NCI-H748 (cell line): Measurements from ENCODE around the gene KRT83.
"Not testable (repeated sequence)": the region's sequence is repeated elsewhere in the genome, so short reads cannot be mapped to it uniquely, and the experiment has no call there.

Source experiments
- DNase-seq: peaks from one replicate; lab custom pipeline; 2025; ENCODE audit not compliant: unreplicated experiment; lab: John Stamatoyannopoulos, UW

KRT83 gene

DNA sequence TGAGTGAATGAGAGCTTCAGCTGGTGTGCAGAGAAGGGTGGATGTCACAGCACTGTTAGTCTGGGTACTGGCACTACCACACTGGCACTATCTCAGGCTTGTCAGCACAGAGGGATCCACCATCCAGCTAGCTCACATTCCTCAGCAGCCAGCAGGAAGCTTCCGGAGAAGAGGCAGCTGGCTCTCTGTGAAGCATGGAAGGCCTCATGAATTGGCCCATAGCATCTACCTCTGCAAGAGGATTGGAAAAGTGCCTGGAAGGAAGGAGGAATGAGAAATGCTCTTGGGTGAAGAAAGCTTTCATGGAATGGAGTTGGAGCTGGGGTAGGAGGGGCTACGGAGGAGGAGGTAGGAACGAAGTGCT lies 9.9 kb downstream of the KRT83 start:
- DNase-seq = no peak

- DNase-seq = no peak
Observed at GRCh38 chr12:52310622-52311284, 10.4 kb downstream of the KRT83 start.

DNA sequence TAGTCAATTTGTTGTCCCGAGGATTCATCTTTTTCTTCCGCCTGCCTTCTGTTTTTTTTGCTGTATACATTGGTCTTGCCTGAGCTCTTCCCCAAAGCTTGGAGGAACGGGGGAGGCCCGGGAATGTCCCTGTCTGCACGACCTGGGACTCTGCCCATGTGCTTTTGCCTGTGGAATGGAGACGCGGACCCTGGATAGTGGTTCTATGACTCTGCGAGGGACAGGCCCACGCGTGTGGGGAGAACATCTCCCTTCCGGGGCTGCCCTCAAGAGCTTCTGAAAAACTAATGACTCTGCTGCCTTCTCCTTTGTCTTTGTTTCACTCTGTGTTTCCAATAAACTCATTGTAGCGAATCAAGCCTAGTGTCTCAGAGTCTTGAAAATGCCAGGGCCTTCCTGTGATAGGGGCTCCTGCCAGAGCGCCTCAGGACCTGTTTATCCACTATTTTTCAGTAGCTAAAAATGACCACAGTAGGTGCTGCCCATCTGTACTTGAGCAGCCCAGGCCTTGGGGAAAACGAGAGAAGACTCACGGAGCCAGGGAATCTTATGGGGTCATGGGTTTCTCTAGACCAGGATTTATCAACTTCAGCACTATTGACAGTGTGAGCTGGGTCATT lies 12.3 kb downstream of the KRT83 start:
- no peak for DNase-seq

GRCh38 chr12:52307836-52308805 lies 13.1 kb downstream of the KRT83 start:
- peak; percentile 78 for DNase-seq

DNA sequence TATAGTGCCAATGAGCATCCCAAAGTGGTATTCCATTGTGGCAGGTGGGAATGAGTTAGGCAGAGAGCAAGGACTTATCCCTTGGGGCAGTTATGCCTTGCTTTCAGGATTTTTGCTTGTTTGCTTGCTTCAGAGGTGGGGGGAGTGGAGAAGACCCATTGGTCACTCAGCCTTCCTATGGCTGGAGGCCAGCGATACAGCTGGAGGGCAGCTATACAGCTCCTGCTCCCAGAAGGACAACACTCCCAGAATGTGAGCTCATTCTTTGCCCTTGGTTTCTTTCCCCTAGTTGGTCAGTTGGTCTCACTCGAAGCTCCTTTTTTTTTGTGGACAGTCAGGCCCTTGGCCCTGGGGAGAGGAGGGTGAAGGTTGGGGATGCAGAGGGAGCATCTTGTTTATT lies 14.5 kb downstream of the KRT83 start:
- DNase-seq = no peak

GRCh38 chr12:52305921-52306705 lies 15.1 kb downstream of the KRT83 start:
- no peak for DNase-seq

DNA sequence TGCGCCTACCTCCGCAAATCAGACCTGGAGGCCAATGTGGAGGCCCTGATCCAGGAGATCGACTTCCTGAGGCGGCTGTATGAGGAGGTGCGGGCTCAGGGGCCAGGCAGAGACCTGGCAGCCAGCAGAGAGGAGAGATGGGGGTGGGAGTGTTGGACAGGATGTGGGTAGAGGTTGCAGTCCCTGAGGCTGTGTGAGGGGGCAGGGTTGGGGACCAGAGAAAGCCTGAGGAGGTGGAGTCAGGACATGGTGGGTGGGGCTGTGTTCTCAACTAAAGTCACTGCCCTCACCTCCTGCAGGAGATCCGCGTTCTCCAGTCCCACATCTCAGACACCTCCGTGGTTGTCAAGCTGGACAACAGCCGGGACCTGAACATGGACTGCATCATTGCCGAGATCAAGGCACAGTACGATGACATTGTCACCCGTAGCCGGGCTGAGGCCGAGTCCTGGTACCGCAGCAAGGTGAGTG lies 16.2 kb downstream of the KRT83 start:
- DNase-seq = not testable (repeated sequence)

GRCh38 chr12:52302242-52302914 lies 18.8 kb downstream of the KRT83 start:
- not testable (repeated sequence) for DNase-seq

DNA sequence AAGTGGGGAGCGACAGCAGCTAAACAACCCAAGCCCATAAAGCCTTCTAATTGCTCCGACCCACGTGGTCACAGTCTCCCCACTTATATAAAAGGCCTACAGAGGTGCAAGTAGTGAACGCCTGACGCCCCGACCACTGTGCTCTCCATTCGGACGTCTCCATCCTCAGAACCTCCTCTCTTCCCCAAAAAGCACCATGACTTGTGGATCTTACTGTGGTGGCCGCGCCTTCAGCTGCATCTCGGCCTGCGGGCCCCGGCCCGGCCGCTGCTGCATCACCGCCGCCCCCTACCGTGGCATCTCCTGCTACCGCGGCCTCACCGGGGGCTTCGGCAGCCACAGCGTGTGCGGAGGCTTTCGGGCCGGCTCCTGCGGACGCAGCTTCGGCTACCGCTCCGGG lies 19.5 kb downstream of the KRT83 start:
- DNase-seq = not testable (repeated sequence)

DNA sequence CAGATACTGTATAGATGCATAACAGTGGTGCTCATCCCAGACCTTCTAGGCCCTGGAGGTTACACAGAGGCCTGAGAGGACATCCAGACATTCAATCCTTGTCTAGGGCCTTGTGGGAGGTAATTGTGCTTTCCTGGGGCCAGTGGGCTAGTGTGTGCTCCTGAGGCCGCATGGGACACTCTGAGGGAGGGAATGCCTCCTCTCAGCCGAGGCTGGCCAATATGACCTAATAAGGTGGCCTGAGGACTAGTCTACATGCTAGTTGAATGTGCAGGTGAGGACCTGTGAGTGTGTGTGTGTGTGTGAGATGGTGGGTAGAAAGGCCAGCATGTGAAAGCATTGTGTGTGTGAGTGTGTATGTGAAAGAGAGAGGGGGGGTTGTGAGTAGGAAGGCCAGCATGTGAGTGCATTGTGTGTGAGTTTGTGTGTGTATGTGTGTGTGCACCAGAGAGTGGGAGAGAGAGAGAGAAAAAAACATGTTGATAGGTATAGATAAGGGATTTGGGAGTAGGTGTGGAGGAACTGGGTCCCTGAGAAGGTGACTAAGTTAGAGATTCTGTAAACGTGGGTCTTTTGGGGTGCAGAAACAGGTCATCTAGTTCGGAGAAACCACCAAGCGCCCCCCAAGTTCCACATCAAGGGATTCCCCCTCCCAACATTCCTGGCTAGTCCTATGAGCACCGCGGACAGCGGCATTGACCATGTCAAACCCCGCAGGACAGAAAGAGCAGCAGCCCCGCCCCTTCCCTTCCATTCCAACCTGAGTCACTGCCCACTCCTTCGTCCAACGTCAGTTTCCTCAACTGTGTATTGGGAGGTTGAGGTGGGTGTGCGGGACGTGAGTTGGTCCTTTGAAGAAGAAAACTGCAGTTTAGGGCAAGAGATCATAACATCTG lies 20.2 kb downstream of the KRT83 start:
- no peak for DNase-seq

DNA sequence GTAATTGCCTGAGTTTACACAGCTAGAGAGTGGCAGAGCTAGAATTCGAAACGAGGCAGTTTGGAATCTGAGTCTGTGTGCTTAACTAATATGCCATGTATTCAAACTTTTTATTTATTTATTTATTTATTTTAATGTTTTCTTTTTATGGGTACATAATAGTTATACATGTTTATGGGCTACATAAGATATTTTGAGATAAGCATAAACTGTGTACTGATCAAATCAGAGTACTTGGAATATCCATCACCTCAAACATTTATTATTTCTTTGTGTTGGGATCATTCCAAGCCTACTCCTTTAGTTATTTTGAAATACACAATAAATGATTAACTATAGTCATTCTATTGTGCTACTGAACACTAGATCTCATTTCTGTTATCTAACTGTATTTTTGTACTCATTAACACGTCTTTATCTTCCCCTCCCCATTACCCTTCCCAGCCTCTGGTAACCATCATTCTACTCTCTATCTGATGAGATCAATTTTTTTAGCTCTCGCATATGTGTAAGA lies 22.5 kb downstream of the KRT83 start:
- no peak for DNase-seq

DNA sequence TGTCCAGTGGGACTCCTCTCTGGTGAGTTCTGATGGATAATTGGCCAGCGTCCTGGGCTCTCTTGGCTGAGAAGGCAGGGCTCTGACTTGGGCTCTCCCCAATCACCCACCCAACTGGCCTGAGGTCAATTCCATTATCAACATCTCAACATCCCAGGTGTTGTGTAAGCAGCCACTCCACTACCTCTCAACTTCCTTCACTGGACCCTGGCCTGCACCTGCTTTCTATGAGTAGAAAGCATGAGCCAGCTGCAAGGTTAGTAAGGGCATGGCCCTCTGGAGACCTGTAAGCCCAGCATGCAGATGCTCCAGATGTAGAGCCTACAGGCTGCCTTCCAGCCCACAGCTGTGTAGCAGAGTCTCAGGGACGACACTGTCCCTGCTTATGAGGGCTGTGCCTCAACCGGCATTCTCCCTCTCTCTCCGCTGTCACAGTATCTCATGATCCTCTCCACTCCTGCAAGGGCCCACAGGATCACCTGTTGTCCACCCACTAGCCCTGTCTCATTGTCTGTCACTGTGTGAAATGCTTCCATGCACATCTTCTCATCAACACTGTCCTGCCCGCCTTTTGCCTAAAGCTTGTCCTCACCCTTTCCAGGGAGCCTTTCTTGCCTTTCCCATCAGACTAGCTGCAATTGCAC lies 24.5 kb downstream of the KRT83 start:
- no peak for DNase-seq

DNA sequence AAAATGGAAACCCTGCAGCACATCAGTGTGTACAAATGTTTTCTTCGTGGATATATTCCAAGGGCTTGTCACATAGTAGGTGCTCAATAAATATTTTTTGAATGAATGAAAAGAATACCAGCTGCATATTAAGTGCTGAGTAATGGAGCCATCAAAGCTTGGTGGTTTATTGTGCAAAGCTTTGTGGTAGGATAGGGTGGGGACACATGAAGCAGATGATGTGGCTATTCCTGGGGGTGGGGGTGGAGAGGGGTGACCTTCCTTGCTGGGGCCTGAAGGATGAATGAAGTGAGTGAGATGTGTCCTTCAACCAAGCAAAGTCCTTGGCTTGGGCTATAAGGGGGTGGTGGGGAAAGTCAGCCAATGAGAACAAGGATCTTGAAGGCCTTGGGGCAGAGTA lies 25.5 kb downstream of the KRT83 start:
- DNase-seq = no peak

GRCh38 chr12:52294803-52295202 lies 26.4 kb downstream of the KRT83 start:
- no peak for DNase-seq

DNA sequence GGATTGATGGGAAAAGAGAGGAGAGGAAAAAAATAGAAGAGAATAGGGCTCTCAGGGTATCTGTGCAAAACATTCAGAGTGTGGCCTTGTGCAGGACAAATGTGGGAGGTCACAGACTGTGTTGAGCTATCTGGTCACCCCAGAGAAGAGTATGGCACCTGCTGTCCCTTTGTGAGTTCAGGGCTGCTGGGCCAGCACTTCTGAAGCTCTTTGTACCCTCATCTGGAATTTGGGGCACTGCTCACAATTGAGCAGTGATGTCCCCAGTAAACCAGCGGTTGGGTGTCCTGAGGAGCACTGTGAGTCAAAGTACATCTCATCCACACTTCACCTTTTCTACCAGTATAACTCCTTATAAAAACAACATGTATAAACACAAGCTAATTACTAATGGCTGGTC lies 27.3 kb downstream of the KRT83 start:
- no peak for DNase-seq

DNA sequence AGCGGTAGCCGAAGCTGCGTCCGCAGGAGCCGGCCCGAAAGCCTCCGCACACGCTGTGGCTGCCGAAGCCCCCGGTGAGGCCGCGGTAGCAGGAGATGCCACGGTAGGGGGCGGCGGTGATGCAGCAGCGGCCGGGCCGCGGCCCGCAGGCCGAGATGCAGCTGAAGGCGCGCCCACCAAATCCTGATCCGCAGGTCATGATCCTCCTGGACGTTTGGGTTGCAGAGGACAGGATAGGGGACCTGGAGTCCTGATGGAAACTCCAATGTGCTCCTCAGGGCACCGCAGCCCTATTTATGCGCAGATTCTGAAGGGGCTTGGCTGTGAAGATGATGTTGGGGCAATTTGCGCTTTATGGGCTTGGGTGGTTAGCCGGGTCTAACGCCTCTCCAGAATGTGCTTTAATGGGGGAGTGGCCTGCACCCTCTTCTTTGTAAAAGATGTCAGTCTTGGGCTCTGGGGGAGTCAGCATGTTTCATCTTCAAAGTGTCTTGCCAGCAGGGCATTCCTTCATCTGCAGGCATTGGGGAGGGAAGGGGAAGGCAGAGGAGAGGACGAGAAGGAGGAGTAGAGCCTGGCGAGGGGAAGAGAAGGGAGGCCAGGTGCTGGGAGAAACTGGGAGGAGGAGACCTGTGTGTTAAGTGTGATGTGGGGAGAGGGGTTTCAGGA lies 29.8 kb downstream of the KRT83 start, which contains the start of gene KRT81:
KRT81 (minus strand) TSS at position 268 of the 669 bp plus-strand sequence; CDS start at position 199, 69 bp downstream.
- DNase-seq = no peak

DNA sequence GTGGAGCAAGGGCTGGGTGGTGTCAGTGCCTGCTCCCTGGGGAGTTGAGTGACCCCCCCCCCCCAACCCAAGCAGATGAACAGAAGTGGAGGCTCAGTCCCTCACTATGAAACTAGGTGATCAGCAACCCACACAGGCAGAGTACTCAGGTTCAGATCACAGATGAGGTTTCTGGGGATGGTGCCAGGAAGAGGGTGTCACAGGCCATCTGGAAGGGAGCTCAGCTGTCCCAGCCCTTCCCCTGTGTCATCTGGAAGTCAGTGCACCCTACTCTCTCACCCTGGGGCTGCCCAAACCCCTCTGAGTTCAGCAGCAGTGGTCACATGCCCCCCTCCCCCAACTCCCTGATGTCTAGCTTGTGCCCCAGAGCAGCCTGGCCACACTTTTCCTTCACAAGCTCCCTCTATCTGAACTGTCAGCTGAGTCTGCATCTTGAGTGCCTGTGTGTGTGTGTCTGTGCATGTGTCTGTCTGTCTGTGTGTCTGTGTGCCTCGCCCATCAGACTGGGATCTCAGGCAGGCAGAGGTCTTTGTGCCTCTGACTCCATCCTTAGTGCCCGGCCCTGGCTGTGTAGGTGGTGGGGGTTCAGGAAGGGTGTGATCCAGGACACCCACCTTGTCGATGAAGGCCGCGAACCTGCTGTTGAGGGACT lies 30.6 kb downstream of the KRT83 start:
- not testable (repeated sequence) for DNase-seq
